Fibroblast of skin of abdomen (primary cell): ENCODE measurements around the gene PCSK5.
A peak's percentile ranks its signal among the peaks of the same experiment; 100 is the strongest.

ENCODE experiments used
- DNase-seq: peaks from one replicate; pipeline ENCODE4 v3.0.0-alpha.2; 2013

The PCSK5 gene

DNA sequence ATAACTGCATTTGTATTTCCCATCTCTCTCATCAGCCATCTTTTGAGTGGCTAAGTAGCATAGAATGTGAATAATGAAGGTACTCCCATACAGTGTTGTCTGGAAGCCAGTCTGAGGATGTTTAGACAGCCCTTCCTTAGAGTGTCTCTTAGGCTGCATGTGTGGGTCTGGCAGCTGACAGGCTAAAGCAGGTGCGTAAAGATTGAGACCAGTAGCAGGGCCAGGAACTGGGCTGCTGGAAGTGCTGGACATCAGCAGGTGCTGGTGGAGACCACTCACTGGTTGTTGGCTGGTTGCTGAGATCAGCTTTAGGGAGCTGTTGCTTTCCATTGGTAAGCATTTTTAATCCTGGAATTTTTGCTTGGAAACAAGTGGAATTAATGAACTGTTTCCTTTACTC is 197.5 kb downstream of the PCSK5 start:
- DNase-seq = no peak

DNA sequence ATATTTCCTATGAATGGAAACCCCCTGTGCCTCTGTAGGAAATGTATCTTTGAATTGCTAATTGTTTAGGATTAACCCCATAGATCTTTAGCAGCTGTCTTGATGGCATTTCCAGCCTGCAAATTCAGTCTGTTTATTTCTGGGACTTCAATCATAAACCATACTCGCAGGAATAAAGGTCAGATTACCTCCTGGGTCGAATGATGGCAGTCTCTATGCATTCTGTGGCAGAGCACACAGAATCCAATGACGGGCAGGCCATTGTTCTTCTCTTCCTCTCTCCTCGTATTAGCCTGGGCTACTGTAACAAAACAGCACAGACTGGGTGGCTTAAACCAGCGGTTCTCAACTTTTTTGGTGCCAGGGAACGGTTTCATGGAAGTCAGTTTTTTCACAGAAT is 199.9 kb downstream of the PCSK5 start:
- DNase-seq = no peak

DNA sequence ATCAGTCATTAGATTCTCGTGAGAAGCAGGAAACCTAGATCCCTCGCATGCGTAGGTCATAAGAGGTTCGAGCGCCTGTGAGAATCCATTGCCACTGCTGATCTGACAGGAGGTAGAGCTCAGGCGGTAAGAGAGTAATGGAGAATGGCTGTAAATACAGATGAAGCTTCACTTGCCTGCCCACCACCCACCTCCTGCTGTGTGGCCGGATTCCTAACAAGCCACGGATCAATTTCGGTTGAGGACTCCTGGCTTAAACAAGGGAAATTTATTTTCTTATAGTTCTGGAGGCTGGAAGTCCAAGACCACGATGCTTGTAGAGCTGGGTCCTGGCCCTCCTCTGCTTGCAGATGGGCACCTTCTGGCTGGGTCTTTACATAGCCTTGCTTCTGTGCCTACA is 200.4 kb downstream of the PCSK5 start:
- DNase-seq = no peak

DNA sequence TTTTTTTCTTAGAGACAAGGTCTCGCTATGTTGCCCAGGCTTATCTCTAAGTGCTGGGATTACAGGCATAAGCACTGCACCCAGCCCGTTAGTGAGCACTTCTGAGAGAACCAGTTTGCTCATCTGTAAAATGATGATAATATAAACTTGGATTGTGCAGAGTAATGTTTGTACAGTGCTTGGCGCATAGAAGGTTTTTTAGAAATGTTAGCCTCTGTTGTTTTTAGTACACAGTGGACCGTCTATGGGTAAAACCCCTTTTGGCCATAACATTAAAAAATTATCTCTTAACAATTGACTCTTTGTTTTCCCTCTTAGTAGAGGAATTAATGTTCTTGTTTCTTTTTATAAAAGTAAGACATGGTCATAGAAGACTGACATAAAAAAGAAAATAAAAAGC is 202.1 kb downstream of the PCSK5 start:
- no peak for DNase-seq

DNA sequence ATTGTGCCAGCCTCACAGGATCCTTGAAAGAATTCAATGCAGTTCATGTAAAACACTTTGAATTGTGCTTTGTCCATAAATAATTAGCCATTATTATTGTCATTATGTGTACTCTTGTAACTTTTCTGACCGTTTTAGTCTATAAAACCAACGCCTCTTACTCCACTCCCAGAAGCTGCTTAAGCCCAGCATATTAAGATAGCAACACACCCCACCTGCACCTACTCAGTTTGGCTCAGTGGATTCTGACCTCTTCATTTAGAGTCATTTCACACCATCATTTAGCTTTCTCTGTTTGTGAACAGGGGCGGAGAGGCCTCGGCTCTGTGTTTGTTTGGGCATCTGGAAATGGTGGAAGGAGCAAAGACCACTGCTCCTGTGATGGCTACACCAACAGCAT is 205.1 kb downstream of the PCSK5 start:
- DNase-seq = no peak

DNA sequence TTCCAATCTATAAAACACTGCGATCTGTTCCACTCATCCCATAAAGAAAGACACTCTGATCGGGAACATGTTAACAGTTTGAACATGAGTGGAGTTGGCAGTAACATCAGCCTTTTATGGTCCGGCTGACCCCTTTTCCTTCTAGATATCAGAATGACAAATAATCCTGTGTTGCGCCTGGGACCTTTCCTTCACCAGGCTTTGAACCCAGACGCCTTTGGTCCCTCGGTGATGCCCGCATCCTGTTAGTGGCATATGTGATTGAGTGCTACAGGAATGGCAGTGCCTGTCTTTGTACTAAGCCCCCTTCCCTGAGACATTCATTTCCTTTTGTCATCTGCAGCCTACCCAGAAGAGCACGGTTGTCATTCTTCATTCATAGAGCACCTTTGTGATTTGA is 209.0 kb downstream of the PCSK5 start:
- DNase-seq = no peak

DNA sequence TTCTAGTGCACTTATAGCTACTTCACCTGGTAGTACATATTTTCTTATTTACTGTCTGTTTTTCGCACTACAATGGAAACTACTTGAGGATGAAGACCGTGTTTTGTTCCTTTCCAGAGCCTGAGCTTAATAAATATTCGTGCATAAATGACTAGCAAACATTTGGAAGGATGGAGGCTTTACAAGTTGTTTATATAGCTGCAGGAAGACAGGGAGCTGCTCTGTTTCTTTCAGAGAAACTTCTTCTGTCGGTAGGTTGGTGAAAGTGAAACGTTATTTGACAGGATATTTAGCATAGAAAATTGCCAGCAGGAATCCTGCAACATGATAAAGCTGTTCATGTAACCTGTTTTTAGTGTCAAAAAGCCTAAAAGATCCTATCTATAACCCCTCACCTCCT is 210.6 kb downstream of the PCSK5 start:
- no peak for DNase-seq

DNA sequence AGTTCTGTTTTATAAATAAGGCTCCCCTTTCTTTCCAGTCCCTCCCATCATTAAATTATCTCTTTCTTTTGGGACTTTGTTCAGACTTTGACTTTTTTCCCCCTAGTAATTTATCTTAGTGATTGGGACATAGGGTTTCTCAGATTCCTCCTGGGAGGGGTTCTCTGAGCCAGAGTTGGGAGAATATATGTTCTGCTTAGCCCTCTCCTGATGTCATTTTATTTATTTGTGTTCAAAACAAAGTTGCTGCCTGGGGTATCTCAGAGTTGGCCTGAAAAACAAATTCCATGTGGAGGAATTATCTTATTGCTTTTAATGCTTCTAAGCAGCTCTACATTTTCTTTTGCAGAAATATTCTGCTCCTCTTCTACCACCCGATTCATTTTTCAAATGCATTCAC is 211.0 kb downstream of the PCSK5 start:
- no peak for DNase-seq

DNA sequence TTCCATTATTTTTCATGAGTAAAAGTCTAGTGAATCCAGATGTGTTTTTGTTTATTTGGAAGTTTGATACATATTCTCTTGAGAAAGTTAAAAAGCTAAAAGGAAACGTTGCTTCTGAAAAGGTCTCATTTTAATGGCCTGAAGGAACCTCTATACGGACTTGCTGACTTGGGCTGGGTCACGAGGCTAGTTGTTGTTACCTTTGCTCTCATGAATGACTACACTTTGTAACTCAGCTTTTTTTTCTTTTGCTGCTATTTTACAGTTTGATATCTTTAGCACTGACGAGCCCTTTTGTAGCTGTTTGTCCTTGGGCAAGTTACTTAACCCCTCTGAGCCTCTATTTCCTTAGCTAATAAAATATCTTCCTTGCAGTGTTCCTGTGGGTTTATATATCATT is 211.5 kb downstream of the PCSK5 start:
- no peak for DNase-seq

DNA sequence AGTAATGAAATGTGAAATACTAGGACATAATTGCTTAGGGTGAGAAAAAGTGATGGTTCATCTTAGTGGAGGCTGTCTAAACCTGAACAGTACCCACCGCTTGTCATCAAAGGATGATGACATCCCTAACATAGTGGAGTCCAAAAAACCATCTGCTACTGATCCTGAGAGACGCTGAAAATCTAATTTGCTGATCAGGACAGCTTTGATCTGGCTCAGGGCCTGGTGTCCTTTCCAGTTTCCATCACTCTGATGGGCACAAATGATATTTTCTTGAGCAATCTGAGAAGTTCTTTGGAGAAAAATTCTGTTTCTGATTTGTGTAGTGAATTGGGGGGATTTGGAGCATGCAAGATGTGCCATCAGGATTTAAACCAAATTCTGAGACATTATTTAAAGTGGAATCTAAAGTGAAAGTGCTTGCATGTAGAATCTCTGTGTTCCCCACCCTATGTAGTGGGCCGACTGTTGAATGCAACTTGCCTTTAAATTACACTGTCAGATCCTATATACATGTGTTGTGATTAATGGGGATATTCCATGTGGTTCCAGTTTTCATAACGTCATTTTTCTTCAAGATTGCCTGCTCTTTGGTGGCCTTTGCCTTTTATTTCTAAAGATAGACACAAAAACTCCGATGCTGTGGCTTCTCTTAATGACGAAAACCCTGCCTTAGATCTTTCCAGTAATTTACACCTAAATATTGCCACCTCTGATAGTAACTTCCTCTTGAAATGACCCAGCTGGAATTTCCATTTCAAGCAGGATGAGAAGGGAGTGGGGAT is 213.2 kb downstream of the PCSK5 start:
- no peak for DNase-seq

DNA sequence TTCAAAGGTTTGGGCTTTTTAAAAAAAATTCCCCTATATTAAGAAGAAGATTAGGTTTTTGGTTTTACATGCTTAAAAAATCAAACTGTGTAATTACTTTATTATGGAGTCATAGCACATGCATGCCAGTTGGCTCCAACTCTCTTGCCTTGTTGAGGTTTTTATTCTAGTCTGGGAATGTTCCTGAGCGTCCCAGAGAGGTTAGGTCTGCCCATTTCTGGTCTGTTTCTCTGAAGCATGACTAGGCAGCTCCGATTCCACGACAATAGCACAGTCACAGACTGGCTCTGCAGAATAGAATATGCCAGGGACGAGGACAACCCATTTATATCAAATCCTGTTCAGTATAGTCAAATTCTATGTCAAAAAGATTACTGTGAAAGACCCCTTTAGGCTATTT is 217.0 kb downstream of the PCSK5 start:
- DNase-seq = peak; percentile 67

DNA sequence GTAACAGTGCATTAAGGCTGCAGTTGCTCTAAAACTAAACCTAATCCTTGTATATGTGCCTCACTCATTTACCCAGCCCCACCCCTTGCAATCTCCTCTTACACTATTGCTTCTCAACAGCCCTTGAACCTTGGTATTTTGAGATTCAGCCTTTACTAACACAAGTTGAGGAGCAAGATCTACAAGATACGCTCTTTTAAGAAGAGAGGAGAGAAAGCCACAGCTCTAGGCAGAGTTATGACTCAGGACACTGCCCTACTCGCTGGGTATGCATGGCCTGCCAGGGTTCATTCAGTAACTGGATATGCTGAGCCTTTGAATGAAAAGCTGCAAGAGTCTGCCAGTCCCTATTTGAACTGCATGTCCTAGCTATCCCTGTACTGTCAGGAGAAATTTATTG is 219.5 kb downstream of the PCSK5 start:
- no peak for DNase-seq

DNA sequence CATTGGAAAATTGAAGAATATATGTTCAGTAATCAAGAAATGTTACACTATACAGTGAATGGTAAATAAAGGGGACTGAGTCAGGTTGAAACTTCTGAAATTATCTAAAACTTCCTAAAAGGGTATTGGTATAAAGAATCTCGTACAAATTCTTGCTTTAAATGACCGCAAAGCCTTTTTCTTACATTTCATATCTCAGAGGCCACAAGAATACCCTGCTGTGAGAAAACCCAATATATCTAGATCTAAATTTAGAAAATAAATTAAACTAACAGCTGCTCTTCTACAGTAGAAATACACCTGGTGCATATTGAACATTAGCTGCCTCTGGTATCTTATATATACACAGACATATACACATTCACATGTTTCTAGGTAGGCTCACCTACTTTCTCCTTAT is 221.7 kb downstream of the PCSK5 start:
- DNase-seq = no peak

DNA sequence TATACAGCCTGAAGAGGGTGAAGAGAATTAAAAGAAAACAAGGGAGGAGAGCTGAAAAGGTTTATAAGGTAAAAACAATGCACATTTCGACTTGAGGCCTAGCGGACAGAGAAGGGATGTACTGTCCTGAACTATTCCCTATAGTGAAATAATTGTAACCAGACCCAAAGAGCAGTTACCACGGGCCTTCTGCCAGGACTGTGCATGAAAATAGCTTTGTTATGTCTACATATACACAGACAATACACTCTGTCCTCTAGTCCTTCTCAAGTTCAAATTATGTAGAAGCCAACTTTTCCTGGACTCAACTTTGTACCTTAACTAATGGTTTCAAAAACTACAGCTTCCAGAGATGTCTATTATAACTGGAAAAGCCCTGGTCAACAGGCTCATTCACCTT is 223.7 kb downstream of the PCSK5 start:
- peak; percentile 64 for DNase-seq

DNA sequence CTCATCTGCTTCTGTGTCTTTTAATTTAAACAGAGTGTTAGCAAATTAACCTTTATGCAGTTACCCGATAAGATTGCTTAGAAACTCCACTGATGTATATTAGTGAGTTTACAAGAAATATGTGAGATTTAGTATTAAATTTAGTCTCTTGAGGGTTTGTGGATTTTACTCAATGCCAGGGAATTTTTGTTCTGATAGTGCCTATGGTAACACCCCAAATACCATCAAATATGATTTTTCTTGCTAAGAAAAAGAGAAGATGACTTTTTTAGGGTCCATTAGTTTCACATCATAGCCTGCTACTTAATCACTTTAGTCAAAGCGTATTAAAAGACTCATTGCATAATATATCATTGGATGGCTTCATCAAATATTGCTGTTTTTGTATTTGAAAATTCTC is 224.9 kb downstream of the PCSK5 start:
- no peak for DNase-seq

DNA sequence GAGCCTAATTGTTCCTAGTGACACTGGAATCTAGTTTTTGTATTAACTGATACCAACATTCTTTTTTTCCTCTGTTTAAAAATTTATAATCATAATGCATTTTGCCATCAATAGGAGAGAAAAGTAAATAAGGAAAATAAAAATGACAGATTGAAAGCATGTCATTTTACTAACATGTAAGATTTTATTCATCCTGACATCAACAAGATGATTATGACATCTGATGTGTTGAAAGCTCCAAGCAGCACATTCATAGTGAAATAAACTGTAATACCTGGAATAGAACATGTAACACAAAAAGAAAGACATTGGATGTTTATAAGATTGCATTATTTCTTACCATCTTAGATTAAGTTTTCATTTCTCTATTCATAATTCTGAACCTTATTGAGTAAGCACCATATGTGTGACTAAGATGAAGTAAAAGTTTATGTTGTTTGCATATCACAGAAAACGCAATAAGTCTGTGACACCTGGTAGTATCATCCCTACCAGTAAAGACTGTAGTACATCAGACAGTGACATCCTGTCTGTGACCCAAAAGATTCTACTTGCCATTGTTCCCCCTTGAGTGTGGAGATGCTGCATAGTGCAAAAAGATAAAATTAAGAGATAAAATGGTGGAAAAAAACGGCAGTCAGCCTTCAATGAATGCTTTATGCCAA is 225.6 kb downstream of the PCSK5 start:
- no peak for DNase-seq

DNA sequence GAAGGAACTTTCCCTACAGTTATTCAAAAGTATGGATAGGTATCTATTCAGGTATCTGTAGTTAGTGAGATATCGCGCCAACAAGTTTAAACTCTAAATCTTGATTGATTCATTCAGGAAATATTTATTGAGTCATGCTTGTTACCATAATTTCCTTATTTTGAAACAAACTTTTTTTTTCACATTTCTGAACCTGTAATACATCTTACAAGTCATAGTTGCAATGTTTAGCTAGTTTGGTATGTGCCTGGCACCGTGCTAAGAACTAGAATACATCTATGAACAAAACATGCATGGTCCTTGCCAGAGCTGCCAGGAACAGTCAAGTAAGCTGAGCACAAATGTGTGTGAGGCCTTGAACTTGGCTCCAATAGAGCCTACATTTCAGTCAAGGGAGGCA is 226.4 kb downstream of the PCSK5 start:
- no peak for DNase-seq

DNA sequence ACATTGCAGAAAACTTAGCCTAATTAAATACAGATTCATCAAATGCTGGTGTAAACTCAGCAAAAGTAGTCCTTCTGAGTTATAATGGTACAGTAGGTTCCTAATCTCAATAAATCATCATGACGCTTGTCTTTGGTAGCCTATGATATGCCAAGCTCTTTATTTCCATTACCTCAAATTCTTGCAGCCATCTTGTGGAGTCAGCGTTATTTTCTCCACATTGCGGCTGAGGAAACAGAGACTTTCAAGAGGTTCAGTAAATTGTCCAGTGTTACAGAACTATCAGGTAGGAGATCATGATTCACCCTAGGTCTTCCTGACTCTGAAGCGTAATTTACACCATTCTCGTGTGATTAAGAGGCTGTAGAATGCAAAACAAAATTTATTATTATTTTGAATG is 237.2 kb downstream of the PCSK5 start:
- no peak for DNase-seq

DNA sequence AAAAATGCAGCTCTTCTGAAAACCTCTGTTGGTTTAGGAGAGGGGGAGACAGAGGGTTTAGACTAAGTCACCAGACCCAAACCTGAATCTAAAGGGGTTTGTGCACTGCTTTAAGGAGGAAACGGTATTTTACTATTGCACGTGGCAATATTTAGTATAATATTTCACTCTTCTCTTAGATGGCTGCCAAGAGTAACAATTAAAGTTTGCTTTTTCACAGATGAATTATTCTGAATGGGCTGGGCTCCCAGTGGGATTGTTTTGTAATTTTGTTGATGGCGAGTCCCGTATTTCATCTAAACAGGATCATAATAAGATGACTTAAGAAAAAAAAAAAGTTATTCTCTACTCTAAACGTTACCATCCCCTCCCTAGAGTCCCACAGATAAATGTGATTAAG is 245.4 kb downstream of the PCSK5 start:
- no peak for DNase-seq

DNA sequence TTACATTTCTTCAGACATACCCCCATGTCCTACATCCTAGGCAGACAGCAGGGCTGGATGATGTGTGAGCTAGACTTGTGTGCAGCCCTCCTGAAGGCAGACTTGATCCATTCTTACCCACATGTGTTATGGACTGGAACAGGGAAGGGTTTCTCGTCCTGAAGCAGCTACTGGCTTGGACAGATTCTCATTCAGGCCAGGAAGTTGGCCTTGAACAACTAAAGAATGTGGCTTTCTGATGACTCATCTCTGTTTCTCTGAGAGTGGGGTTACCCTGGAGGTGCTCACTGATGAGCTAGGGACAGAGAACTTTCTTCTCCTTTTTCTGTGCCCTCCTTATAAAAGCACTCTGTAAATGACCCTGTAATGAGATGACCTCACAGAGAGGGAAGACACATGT is 246.5 kb downstream of the PCSK5 start:
- DNase-seq = peak; percentile 73

DNA sequence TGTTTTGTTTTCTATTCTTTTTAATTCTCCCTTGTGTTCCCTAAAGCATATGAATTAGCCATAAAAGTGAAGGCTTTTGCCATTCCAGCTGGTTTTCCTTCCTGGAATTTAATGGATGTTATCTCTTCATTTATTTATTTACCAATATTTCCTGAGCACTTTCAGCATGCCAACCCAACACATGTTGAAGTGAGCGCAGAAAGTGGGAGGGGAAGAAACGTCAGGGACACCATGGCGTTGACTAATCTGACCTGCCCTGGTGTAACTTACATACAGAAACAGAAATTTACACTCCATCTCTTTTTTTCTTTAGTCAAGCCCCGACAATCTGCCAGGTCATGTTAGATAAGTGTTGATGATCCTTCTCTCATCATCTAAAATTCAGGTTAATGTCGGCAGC is 247.5 kb downstream of the PCSK5 start:
- no peak for DNase-seq

DNA sequence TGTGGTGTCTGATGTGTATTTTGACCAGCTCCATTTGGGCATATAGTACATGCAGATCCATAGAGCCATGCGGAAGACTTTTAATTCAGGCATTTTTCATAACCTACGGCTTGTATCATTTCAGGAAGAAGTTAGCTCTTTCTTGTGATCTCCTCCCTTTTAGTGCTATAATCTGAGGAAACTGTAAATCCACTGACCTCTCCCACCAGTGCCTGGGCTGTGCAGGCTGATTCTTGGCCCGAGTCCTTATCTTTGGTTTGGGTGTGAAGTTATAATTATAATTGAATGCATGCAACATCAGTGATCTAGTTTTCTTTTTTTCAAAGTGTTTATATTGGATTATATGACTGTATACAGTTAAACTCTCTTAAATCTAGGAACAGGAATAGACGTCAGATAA is 247.9 kb downstream of the PCSK5 start:
- DNase-seq = no peak

DNA sequence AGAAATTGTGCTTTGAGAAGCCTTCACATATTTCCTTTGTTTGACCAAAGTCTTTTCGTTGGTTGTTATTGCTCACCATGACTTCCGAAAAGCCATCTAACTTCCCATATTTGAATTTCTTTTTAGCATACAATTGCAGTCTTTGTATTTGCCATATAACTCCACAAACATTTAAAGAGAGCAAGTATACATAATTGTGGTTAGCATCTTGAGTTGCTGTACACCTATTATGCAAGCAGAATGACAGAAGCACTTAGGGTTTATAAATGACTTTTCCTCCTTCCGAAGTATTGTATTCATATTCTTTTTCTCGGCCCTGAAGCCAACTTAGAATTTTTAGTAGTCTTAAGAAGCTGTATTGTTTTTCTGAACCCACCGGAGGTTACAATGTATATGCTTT is 253.4 kb downstream of the PCSK5 start:
- no peak for DNase-seq

DNA sequence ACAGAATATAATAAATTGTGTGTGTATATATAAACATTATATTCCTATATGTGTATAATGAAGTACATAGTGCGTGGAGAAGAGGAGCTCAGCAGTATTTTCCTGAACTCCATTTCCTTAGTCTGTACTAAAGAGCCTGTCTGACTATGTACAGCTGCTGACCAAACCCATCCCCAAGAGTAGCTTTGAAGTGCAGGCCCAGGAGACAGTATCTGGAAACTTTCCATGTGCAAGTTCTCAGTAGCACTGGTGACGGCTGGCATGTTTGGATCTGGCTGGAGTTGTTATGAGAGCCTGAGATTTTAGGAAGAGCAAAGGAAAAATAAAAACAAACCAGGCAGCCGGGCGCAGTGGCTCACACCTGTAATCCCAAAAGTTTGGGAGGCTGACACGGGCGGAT is 259.5 kb downstream of the PCSK5 start:
- no peak for DNase-seq

DNA sequence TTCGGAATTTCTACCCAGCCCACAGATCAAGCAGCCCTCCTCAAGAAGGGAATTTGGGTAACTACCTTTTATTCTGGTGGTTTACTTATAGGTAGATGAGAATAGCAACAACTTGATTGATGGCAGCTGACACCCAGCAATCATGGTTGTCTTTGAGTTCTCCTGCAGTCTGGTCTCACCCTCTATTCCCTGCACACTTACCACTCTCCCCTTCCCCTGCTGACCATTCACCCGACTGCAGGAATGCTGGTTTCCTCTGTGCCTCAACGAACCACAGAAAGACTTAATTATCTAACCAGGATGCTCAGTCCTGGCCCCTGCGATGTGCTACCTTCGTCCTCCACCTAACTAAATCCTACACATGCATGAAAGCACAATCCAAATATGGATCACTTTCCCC is 260.8 kb downstream of the PCSK5 start:
- DNase-seq = no peak
